ENCODE data around the gene GPR101.

The GPR101 gene

GRCh38 chrX:137033774-137034507 lies at the start of gene GPR101:
GPR101 (minus strand) TSS chrX:137033995; CDS start chrX:137031674, 2,321 bp downstream.
- no peak for DNase-seq

GRCh38 chrX:137081239-137081638 lies 47.4 kb upstream of the GPR101 start:
- DNase-seq: no peak

GRCh38 chrX:137072396-137072795 lies 38.6 kb upstream of the GPR101 start:
- no peak for DNase-seq

- DNase-seq: no peak
Measured at GRCh38 chrX:137071596-137071995, 37.8 kb upstream of the GPR101 start.

GRCh38 chrX:137067147-137067546 lies 33.4 kb upstream of the GPR101 start:
- DNase-seq: no peak

GRCh38 chrX:137062915-137063617 lies 29.3 kb upstream of the GPR101 start:
- DNase-seq: no peak

- no peak for DNase-seq
Measured at GRCh38 chrX:137058339-137059127, 24.7 kb upstream of the GPR101 start.

GRCh38 chrX:137052643-137053235 lies 18.9 kb upstream of the GPR101 start:
- no peak for DNase-seq

- peak; percentile 83 for DNase-seq
Measured at GRCh38 chrX:137051978-137052642, 18.3 kb upstream of the GPR101 start.

GRCh38 chrX:137044893-137045292 lies 11.1 kb upstream of the GPR101 start:
- DNase-seq: no peak

GRCh38 chrX:137043736-137044135 lies 9.9 kb upstream of the GPR101 start:
- no peak for DNase-seq

- DNase-seq: no peak
Measured at GRCh38 chrX:137041329-137041728, 7.5 kb upstream of the GPR101 start.

- DNase-seq: no peak
Measured at GRCh38 chrX:137040113-137040794, 6.5 kb upstream of the GPR101 start.

- DNase-seq: no peak
Measured at GRCh38 chrX:137034508-137034872, 695 bp upstream of the GPR101 start.

- DNase-seq: no peak
Measured at GRCh38 chrX:137032841-137033773, 688 bp downstream of the GPR101 start.

- peak; percentile 32 for DNase-seq
Measured at GRCh38 chrX:137032341-137032694, 1.5 kb downstream of the GPR101 start.

GRCh38 chrX:137031517-137032340 lies 2.1 kb downstream of the GPR101 start:
- peak; percentile 67 for DNase-seq

- DNase-seq: no peak
Measured at GRCh38 chrX:137031039-137031438, 2.8 kb downstream of the GPR101 start.

GRCh38 chrX:137028699-137029098 lies 5.1 kb downstream of the GPR101 start:
- no peak for DNase-seq

GRCh38 chrX:137025930-137026329 lies 7.9 kb downstream of the GPR101 start:
- no peak for DNase-seq
